ENCODE data around the gene CCL21. TPM values are rescaled to one million over a fixed set of nuclear protein-coding genes. Genes with fewer than 3 reads are reported as not detected.
"Not testable (repeated sequence)": the region's sequence is repeated elsewhere in the genome, so short reads cannot be mapped to it uniquely, and the experiment has no call there.

The CCL21 gene
- total RNA-seq, 2 donors from 2014 or later = 7.2 to 24.5 TPM

- TF ChIP-seq POLR2AphosphoS5 (IDR thresholded peaks at IDR 0.05) (no peak), POLR2A (IDR thresholded peaks at IDR 0.05) (no peak), CTCF (IDR thresholded peaks at IDR 0.05) (no peak)
- no peak overlapping the region for H3K27ac ChIP-seq
- intact Hi-C loops (cut with DNase I) = no loop called here
- H3K27me3 ChIP-seq (replicated peaks; ENCODE audit: insufficient read depth) = no peaks in the 10 kb centered on the region
- H3K4me3 ChIP-seq = no peak overlapping the region
- H3K36me3 ChIP-seq = no peaks in the 10 kb centered on the region
- no peaks in the 10 kb centered on the region for H3K4me1 ChIP-seq (replicated peaks)
- no peak for DNase-seq (ENCODE audit: low spot score)
- H3K9me3 ChIP-seq = no peaks in the 10 kb centered on the region
- WGBS = 80% methylated on average over 2 of the region's 2 CpGs
These were observed 22.9 kb upstream of the CCL21 start for GRCh38 chr9:34732886-34733285.

GRCh38 chr9:34732478-34732877 is 22.5 kb upstream of the CCL21 start:
- TF ChIP-seq POLR2AphosphoS5 (IDR thresholded peaks at IDR 0.05) = no peak
- TF ChIP-seq POLR2A (IDR thresholded peaks at IDR 0.05) = no peak
- TF ChIP-seq CTCF (IDR thresholded peaks at IDR 0.05) = no peak
- intact Hi-C loops (cut with DNase I) = no loop called here
- Histone ChIP-seq H3K9me3 (no peaks in the 10 kb centered on the region), H3K4me1 (replicated peaks) (no peaks in the 10 kb centered on the region), H3K27me3 (replicated peaks; ENCODE audit: insufficient read depth) (no peaks in the 10 kb centered on the region), H3K36me3 (no peaks in the 10 kb centered on the region), H3K4me3 (no peak overlapping the region), H3K27ac (no peak overlapping the region)
- DNase-seq (ENCODE audit: low spot score) = no peak
- 84% methylated on average over 1 of the region's 1 CpG for WGBS

- TF ChIP-seq CTCF (IDR thresholded peaks at IDR 0.05) (no peak), POLR2AphosphoS5 (IDR thresholded peaks at IDR 0.05) (no peak), POLR2A (IDR thresholded peaks at IDR 0.05) (no peak)
- no peaks in the 10 kb centered on the region for H3K9me3 ChIP-seq
- H3K4me3 ChIP-seq = no peak overlapping the region
- H3K27ac ChIP-seq = no peak overlapping the region
- no peaks in the 10 kb centered on the region for H3K36me3 ChIP-seq
- no peak for DNase-seq (ENCODE audit: low spot score)
- intact Hi-C loops (cut with DNase I) = no loop called here
- 94% methylated on average over 11 of the region's 11 CpGs for WGBS
- H3K27me3 ChIP-seq (replicated peaks; ENCODE audit: insufficient read depth) = no peaks in the 10 kb centered on the region
- no peaks in the 10 kb centered on the region for H3K4me1 ChIP-seq (replicated peaks)
These were observed 13.2 kb upstream of the CCL21 start for GRCh38 chr9:34723141-34723540.

GRCh38 chr9:34719769-34720025 is 9.8 kb upstream of the CCL21 start:
- H3K27ac ChIP-seq; H3K27me3 ChIP-seq (replicated peaks; ENCODE audit: insufficient read depth); H3K4me1 ChIP-seq (replicated peaks); H3K36me3 ChIP-seq; H3K9me3 ChIP-seq; DNase-seq (ENCODE audit: low spot score); intact Hi-C loops (cut with DNase I); H3K4me3 ChIP-seq: not testable (repeated sequence)

- H3K4me3 ChIP-seq = no peak overlapping the region
- H3K9me3 ChIP-seq = no peaks in the 10 kb centered on the region
- no peaks in the 10 kb centered on the region for H3K36me3 ChIP-seq
- TF ChIP-seq CTCF (IDR thresholded peaks at IDR 0.05) (no peak), POLR2AphosphoS5 (IDR thresholded peaks at IDR 0.05) (no peak), POLR2A (IDR thresholded peaks at IDR 0.05) (no peak)
- no peak overlapping the region for H3K27ac ChIP-seq
- DNase-seq (ENCODE audit: low spot score) = no peak
- H3K27me3 ChIP-seq (replicated peaks; ENCODE audit: insufficient read depth) = no peaks in the 10 kb centered on the region
- H3K4me1 ChIP-seq (replicated peaks) = no peaks in the 10 kb centered on the region
- 81% methylated on average over 8 of the region's 8 CpGs for WGBS
- intact Hi-C loops (cut with DNase I) = no loop called here
These were observed 9.3 kb upstream of the CCL21 start for GRCh38 chr9:34719021-34719768.

All from prostate gland (tissue), 2 donors.